HepG2 (cell line): ENCODE data around the gene SOWAHA. TPM values are rescaled to one million over a fixed set of nuclear protein-coding genes. Genes with fewer than 3 reads are reported as not detected.
A peak's percentile ranks its signal among the peaks of the same experiment; 100 is the strongest.
"Not testable (repeated sequence)": the region's sequence is repeated elsewhere in the genome, so short reads cannot be mapped to it uniquely, and the experiment has no call there.

Experiments
- ATAC-seq: fragments of 200-7000 bp; cut with Tn5 transposase; 3 replicates; pipeline ENCODE4 v1.9.1; 2020; ENCODE audit warnings: mild to moderate bottlenecking, moderate library complexity
- BruUV-seq: library from RNA; stranded (reverse); fragments of 400-500 nt; replicated peaks from 2 replicates; lab custom pipeline; 2021; lab: Mats Ljungman, UMichigan
- CTCF ChIA-PET: fragments of 300-600 bp; formaldehyde crosslinking; extraction: SDS; loops from one replicate; lab custom pipeline; 2021; ENCODE audit warnings: low total read pairs, inconsistent platforms, low intra/inter-chr PET ratio; lab: Yijun Ruan, JAX
- POLR2A ChIA-PET: fragments of 350-600 bp; sonication (Branson Sonifier 250); formaldehyde crosslinking; loops from one replicate; lab custom pipeline; 2020; ENCODE audit warnings: antibody characterized with exemption, inconsistent platforms; lab: Yijun Ruan, JAX
- DNase-seq: peaks from one replicate; pipeline ENCODE4 v3.0.0-alpha.2; 2015; ENCODE audit warnings: low spot score
- FAIRE-seq: peaks from 3 replicates; lab custom pipeline; 2011; peaks lifted over from hg19 to GRCh38; lab: Jason Lieb, UNC
- H2AFZ ChIP-seq: one replicate; pipeline ENCODE4 v1.6.1; 2011; ENCODE audit warnings: low read length, inconsistent platforms
- H3K27ac ChIP-seq: fragments of 300-600 bp; 3 replicates; pipeline ENCODE4 v1.8.0; 2011; ENCODE audit warnings: mixed run types, mild to moderate bottlenecking, mixed read lengths, low read length, inconsistent platforms; ENCODE audit not compliant: insufficient read depth; ENCODE audit errors: extremely low read length
- H3K27me3 ChIP-seq, 2 experiments: fragments of 200-600 bp in 1 of 2; 2 replicates in 1 of 2; 3 replicates in 1 of 2; pipeline versions ENCODE4 v1.6.0 to v1.8.0; 2011; ENCODE audit warnings: low read length in 2 of 2, mild to moderate bottlenecking in 2 of 2, moderate library complexity in 2 of 2, inconsistent platforms in 1 of 2; ENCODE audit not compliant: insufficient read depth in 2 of 2, control insufficient read depth in 1 of 2
- H3K36me3 ChIP-seq, 2 experiments: fragments of 200-600 bp in 1 of 2; replicated peaks in 1 of 2; 2 replicates in 1 of 2; 3 replicates in 1 of 2; pipeline versions ENCODE4 v1.5.1 to v1.8.0; 2011; ENCODE audit warnings: low read length in 2 of 2, inconsistent platforms in 1 of 2; ENCODE audit not compliant: insufficient read depth in 2 of 2, control insufficient read depth in 1 of 2
- H3K4me1 ChIP-seq: 2 replicates; pipeline ENCODE4 v1.5.1; 2012; ENCODE audit warnings: low read length, inconsistent platforms; ENCODE audit not compliant: insufficient read depth
- H3K4me2 ChIP-seq: 2 replicates; pipeline ENCODE4 v1.6.0; 2011; ENCODE audit warnings: low read depth, low read length, inconsistent platforms
- H3K4me3 ChIP-seq, 3 experiments: fragments of 200-600 bp in 1 of 3; sonication (generic), shearing (Covaris generic) in 1 of 3; replicated peaks in 1 of 3; 2 replicates each; pipeline ENCODE4 v1.5.1; 2011 to 2016; ENCODE audit warnings: low read length in 3 of 3, inconsistent platforms in 2 of 3, low read depth in 2 of 3, mild to moderate bottlenecking in 2 of 3, control low read depth in 1 of 3, mixed read lengths in 1 of 3; ENCODE audit not compliant: insufficient read depth in 1 of 3
- H3K79me2 ChIP-seq: one replicate; pipeline ENCODE4 v1.6.1; 2011; ENCODE audit warnings: low read length, inconsistent platforms; ENCODE audit not compliant: insufficient read depth
- H3K9ac ChIP-seq: 2 replicates; pipeline ENCODE4 v1.6.0; 2011; ENCODE audit warnings: mild to moderate bottlenecking, low read depth, low read length, inconsistent platforms; ENCODE audit not compliant: insufficient read depth
- H3K9me3 ChIP-seq: 2 replicates; pipeline ENCODE4 v1.5.1; 2012; ENCODE audit warnings: mild to moderate bottlenecking, low read length
- H4K20me1 ChIP-seq: 2 replicates; pipeline ENCODE4 v1.6.0; 2011; ENCODE audit warnings: inconsistent platforms, mild to moderate bottlenecking, low read length, moderate library complexity; ENCODE audit not compliant: insufficient read depth
- KDM1A ChIP-seq: IDR thresholded peaks from 2 replicates; pipeline ENCODE4 v1.6.1; 2016; ENCODE audit warnings: missing compliant biosample characterization
- ZMYM3 ChIP-seq: sonication (generic); formaldehyde crosslinking; IDR thresholded peaks from 2 replicates; pipeline ENCODE4 v1.5.1; 2020; ENCODE audit warnings: mild to moderate bottlenecking, missing genetic modification reagents
- ZNF260 ChIP-seq: sonication (generic); formaldehyde crosslinking; IDR thresholded peaks from 2 replicates; pipeline ENCODE4 v1.4.0; 2020; ENCODE audit warnings: missing genetic modification reagents, low read depth, mild to moderate bottlenecking, borderline replicate concordance
- WGBS: methylation state at CpG from one replicate; pipeline ENCODE4 v1.1.6; 2017; ENCODE audit warnings: low lambda C conversion rate; 5-methylcytosine and 5-hydroxymethylcytosine counted together
- in situ Hi-C: cut with HindIII; loops from 2 replicates; pipeline ENCODE4 v1.10.0; 2017; ENCODE audit warnings: low pct_unique_long_range_greater_than_20kb; ENCODE audit not compliant: extremely low pct_ligation_motif_present
- intact Hi-C: fragments of 100-400 bp; cut with micrococcal nuclease; formaldehyde crosslinking; loops from one replicate; pipeline ENCODE4 v1.10.0; 2022; ENCODE audit not compliant: unreplicated experiment
- polyA plus RNA-seq, 8 experiments: library from polyadenylated mRNA; depleted of rRNA in 3 of 8; stranded (reverse) in 7 of 8; unstranded in 1 of 8; fragments of >200 nt; fragmentation: Illumina TruSeq in 4 of 8; extraction: Trizol in 4 of 8; gene quantifications; 2 replicates each; pipeline versions ENCODE4 v1.2.1 to v1.2.3, GENCODE V29; 2011 to 2016; ENCODE audit warnings: low read depth in 4 of 8, missing spikeins in 1 of 8, mixed read lengths in 1 of 8; ENCODE audit not compliant: insufficient read depth in 1 of 8
- total RNA-seq, 5 experiments: library from RNA; depleted of rRNA; stranded (reverse); fragments of >200 nt; fragmentation: Illumina TruSeq; extraction: Trizol; gene quantifications; 2 replicates each; pipeline ENCODE4 v1.2.3, GENCODE V29; 2016; ENCODE audit warnings: low read depth in 1 of 5
- TF ChIP-seq, protein P1 (sequence below): sonication (generic); formaldehyde crosslinking; IDR thresholded peaks from 2 replicates; pipeline ENCODE4 v1.5.1; 2020; ENCODE audit warnings: mild to moderate bottlenecking, missing genetic modification reagents

SOWAHA gene
- total and polyA plus RNA-seq, 2 of the 13 experiments (the other 11 are each of a cell fraction or from before 2014, with no cell fraction given), result 0.95 to 1.9 TPM

DNA sequence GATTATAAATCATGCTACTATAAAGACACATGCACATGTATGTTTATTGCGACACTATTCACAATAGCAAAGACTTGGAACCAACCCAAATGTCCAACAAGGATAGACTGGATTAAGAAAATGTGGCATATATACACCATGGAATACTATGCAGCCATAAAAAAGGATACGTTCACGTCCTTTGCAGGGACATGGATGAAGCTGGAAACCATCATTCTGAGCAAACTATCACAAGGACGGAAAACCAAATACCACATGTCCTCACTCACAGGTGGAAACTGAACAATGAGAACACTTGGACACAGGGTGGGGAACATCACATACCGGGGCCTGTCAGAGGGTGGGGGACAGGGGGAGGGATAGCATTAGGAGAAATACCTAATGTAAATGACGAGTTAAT is 7.2 kb upstream of the SOWAHA start:
- peaks cover 59% of the 10 kb centered on the region for H3K4me1 ChIP-seq
- 96% methylated on average over 6 of the region's 6 CpGs for WGBS
- BruUV-seq, in situ Hi-C loops, ATAC-seq, CTCF ChIA-PET, H2AFZ ChIP-seq, FAIRE-seq, H3K36me3 ChIP-seq, H3K27ac ChIP-seq, H3K9me3 ChIP-seq, H4K20me1 ChIP-seq, H3K9ac ChIP-seq, H3K27me3 ChIP-seq, DNase-seq: not testable (repeated sequence)
- peaks cover 12% of the 10 kb centered on the region for H3K79me2 ChIP-seq
- POLR2A ChIA-PET, result interaction anchor here (5.8 kb wide), 1 partner anchor 13 kb away, joined by 176 read pairs; no protein-coding TSS in a partner anchor
- peak overlapping the region; percentile 99; the same call in 1 of the 2 replicates for H3K4me2 ChIP-seq
- H3K4me3 ChIP-seq, result peak overlapping the region in 2 of 3 experiments; percentile 64 to 82; a peak in 3 of 6 replicates
- TF ChIP-seq KDM1A (CRISPR knock-in tag), result peak; percentile 34; the same call in 1 of the 2 replicates
- peak; percentile 97; the same call in 1 of the 2 replicates for TF ChIP-seq ZNF260 (CRISPR knock-in tag)
- TF ChIP-seq, protein P1, sequence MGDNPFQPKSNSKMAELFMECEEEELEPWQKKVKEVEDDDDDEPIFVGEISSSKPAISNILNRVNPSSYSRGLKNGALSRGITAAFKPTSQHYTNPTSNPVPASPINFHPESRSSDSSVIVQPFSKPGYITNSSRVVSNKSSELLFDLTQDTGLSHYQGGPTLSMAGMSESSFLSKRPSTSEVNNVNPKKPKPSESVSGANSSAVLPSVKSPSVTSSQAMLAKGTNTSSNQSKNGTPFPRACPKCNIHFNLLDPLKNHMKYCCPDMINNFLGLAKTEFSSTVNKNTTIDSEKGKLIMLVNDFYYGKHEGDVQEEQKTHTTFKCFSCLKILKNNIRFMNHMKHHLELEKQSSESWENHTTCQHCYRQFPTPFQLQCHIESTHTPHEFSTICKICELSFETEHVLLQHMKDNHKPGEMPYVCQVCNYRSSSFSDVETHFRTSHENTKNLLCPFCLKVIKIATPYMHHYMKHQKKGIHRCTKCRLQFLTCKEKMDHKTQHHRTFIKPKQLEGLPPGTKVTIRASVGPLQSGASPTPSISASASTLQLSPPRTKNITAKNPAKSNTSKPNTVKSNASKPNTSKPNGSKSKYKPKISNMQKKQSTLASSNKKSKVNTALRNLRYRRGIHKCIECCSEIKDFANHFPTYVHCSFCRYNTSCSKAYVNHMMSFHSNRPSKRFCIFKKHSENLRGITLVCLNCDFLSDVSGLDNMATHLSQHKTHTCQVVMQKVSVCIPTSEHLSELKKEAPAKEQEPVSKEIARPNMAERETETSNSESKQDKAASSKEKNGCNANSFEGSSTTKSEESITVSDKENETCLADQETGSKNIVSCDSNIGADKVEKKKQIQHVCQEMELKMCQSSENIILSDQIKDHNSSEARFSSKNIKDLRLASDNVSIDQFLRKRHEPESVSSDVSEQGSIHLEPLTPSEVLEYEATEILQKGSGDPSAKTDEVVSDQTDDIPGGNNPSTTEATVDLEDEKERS (CRISPR knock-in tag), result 0 out of 2 replicates have a peak, but pooled peaks have one; percentile 51
- peak; percentile 78 for TF ChIP-seq ZMYM3 (CRISPR knock-in tag)
- intact Hi-C loops, result loop anchor here (2.0 kb wide), 1 partner anchor 29 kb away; the partner anchor contains the start of gene SEPTIN8
